CD14-positive monocyte (primary cell): ENCODE results near the gene TPM2. TPM values are rescaled to one million over a fixed set of nuclear protein-coding genes. Genes with fewer than 3 reads are reported as not detected.

Experiments
- DNase-seq, 3 donors: peaks; one replicate each; pipeline ENCODE4 v3.0.0-alpha.2; 2011 to 2022
- H2AFZ ChIP-seq: 2 replicates; pipeline ENCODE4 v1.6.0; 2012; ENCODE audit warnings: mild to moderate bottlenecking, low read depth, low read length, inconsistent platforms; ENCODE audit not compliant: insufficient read depth, poor library complexity, severe bottlenecking
- H3K27ac ChIP-seq, 2 donors: 1 replicate in 1 of 2; 2 replicates in 1 of 2; pipeline ENCODE4 v1.5.1; 2012 to 2013; ENCODE audit warnings: low read length in 2 of 2, control low read depth in 1 of 2, inconsistent platforms in 1 of 2, low read depth in 1 of 2, mild to moderate bottlenecking in 1 of 2
- H3K27me3 ChIP-seq, 2 donors: one replicate each; pipeline versions ENCODE4 v1.6.0 to v1.6.1; 2011 to 2013; ENCODE audit warnings: low read length in 2 of 2; ENCODE audit not compliant: control insufficient read depth in 2 of 2, insufficient read depth in 2 of 2
- H3K36me3 ChIP-seq, 2 donors: replicated peaks in 1 of 2; 1 replicate in 1 of 2; 2 replicates in 1 of 2; pipeline versions ENCODE4 v1.5.1 to v1.6.1; 2012 to 2013; ENCODE audit warnings: low read length in 2 of 2, control low read depth in 1 of 2, inconsistent platforms in 1 of 2, mild to moderate bottlenecking in 1 of 2; ENCODE audit not compliant: insufficient read depth in 2 of 2, control insufficient read depth in 1 of 2
- H3K4me1 ChIP-seq, 2 donors: 1 replicate in 1 of 2; 2 replicates in 1 of 2; pipeline versions ENCODE4 v1.5.1 to v1.6.1; 2012 to 2013; ENCODE audit warnings: low read length in 2 of 2, control low read depth in 1 of 2, inconsistent platforms in 1 of 2, mild to moderate bottlenecking in 1 of 2, moderate library complexity in 1 of 2; ENCODE audit not compliant: insufficient read depth in 2 of 2, control insufficient read depth in 1 of 2
- H3K4me2 ChIP-seq: replicated peaks from 2 replicates; pipeline ENCODE3; 2012; ENCODE audit warnings: low read length, moderate library complexity, mild to moderate bottlenecking; ENCODE audit not compliant: poor library complexity, severe bottlenecking; ENCODE audit errors: extremely low read depth
- H3K4me3 ChIP-seq, 3 experiments: fragments of 200-600 bp in 1 of 3; sonication (generic) in 1 of 3; replicated peaks in 1 of 3; 1 replicate in 2 of 3; 2 replicates in 1 of 3; pipeline ENCODE4 v1.5.1; 2011 to 2013; ENCODE audit warnings: low read length in 3 of 3, mild to moderate bottlenecking in 3 of 3, control low read depth in 2 of 3, low read depth in 2 of 3, inconsistent platforms in 1 of 3, moderate library complexity in 1 of 3
- H3K79me2 ChIP-seq: 2 replicates; pipeline ENCODE4 v1.6.0; 2012; ENCODE audit warnings: mild to moderate bottlenecking, control low read depth, inconsistent platforms, low read length, moderate library complexity; ENCODE audit not compliant: insufficient read depth
- H3K9ac ChIP-seq: 2 replicates; pipeline ENCODE4 v1.6.0; 2017; ENCODE audit warnings: low read length, mild to moderate bottlenecking; ENCODE audit not compliant: insufficient read depth, poor library complexity, severe bottlenecking
- H3K9me3 ChIP-seq, 2 donors: replicated peaks in 1 of 2; 1 replicate in 1 of 2; 2 replicates in 1 of 2; pipeline versions ENCODE4 v1.5.1 to v1.6.1; 2012 to 2013; ENCODE audit warnings: low read length in 2 of 2, control low read depth in 1 of 2; ENCODE audit not compliant: control insufficient read depth in 1 of 2, insufficient read depth in 1 of 2
- H4K20me1 ChIP-seq: 2 replicates; pipeline ENCODE4 v1.6.0; 2012; ENCODE audit warnings: mild to moderate bottlenecking, low read length, control low read depth, moderate library complexity; ENCODE audit not compliant: insufficient read depth
- H3K27ac Mint-ChIP-seq, 7 donors: one replicate each; pipeline ENCODE4 v1.8.0; 2020; ENCODE audit warnings: mild to moderate bottlenecking in 7 of 7, mixed read lengths in 7 of 7, moderate library complexity in 6 of 7, inconsistent platforms in 2 of 7
- H3K27me3 Mint-ChIP-seq, 3 donors: one replicate each; pipeline ENCODE4 v1.8.0; 2021 to 2022; ENCODE audit warnings: low read depth in 3 of 3, mild to moderate bottlenecking in 3 of 3, mixed read lengths in 3 of 3, moderate library complexity in 3 of 3, inconsistent platforms in 1 of 3
- H3K36me3 Mint-ChIP-seq, 2 donors: one replicate each; pipeline ENCODE4 v1.8.0; 2020; ENCODE audit warnings: mixed read lengths in 2 of 2, inconsistent platforms in 1 of 2, mild to moderate bottlenecking in 1 of 2
- H3K4me1 Mint-ChIP-seq: one replicate; pipeline ENCODE4 v1.8.0; 2020; ENCODE audit warnings: mild to moderate bottlenecking, mixed read lengths
- H3K4me3 Mint-ChIP-seq, 2 donors: one replicate each; pipeline ENCODE4 v1.8.0; 2020; ENCODE audit warnings: mild to moderate bottlenecking in 2 of 2, mixed read lengths in 2 of 2, moderate library complexity in 1 of 2
- H3K9me3 Mint-ChIP-seq, 7 donors: one replicate each; pipeline ENCODE4 v1.8.0; 2020 to 2022; ENCODE audit warnings: mixed read lengths in 7 of 7, mild to moderate bottlenecking in 6 of 7, moderate library complexity in 6 of 7, inconsistent platforms in 2 of 7
- CTCF ChIP-seq: fragments of 200-600 bp; IDR thresholded peaks from one replicate; pipeline ENCODE4 v1.8.0; 2022; ENCODE audit warnings: antibody characterized with exemption, mild to moderate bottlenecking
- WGBS: methylation state at CpG from one replicate; pipeline ENCODE4 v1.1.5; 2013; ENCODE audit warnings: missing lambda C conversion rate; ENCODE audit not compliant: insufficient coverage; 5-methylcytosine and 5-hydroxymethylcytosine counted together
- intact Hi-C, 2 donors: fragments of 100-400 bp; cut with micrococcal nuclease; formaldehyde crosslinking; loops; one replicate each; pipeline versions ENCODE4 v1.15.0 to v1.15.1; 2023
- polyA plus RNA-seq, 3 donors: library from polyadenylated mRNA; depleted of rRNA in 1 of 3; unstranded in 2 of 3; stranded (reverse) in 1 of 3; fragments of 300-500 nt in 2 of 3; fragments of >200 nt in 1 of 3; fragmentation: Illumina TruSeq in 2 of 3; gene quantifications; 1 replicate in 2 of 3; 2 replicates in 1 of 3; pipeline ENCODE4 v1.2.3, GENCODE V29; 2012 to 2021

TPM2 gene
- polyA plus RNA-seq, 3 donors = 7.7 TPM; not detected in 2

GRCh38 chr9:35656831-35657545 is 32.7 kb downstream of the TPM2 start:
- Histone ChIP-seq H3K4me3 (peak overlapping the region; percentile 83 to 94 (median 88)), H3K9ac (peak overlapping the region; percentile 88), H3K79me2 (peaks cover 10% of the 10 kb centered on the region), H3K27me3 (no peaks in the 10 kb centered on the region), H4K20me1 (no peaks in the 10 kb centered on the region), H2AFZ (peak overlapping the region; percentile 90), H3K27ac (peak overlapping the region; percentile 85 to 98), H3K4me2 (peak overlapping the region; percentile 92), H3K36me3 (peaks cover 10 to 14% of the 10 kb centered on the region in 2 donors), H3K4me1 (peaks cover 35 to 43% of the 10 kb centered on the region in 2 donors), H3K9me3 (no peaks in the 10 kb centered on the region)
- TF ChIP-seq CTCF = no peak
- peak overlapping the region; percentile 87 to 90 for H3K4me3 Mint-ChIP-seq
- peaks cover 40% of the 10 kb centered on the region for H3K4me1 Mint-ChIP-seq
- H3K36me3 Mint-ChIP-seq = peaks cover 18 to 19% of the 10 kb centered on the region in 2 donors
- H3K27me3 Mint-ChIP-seq = peaks cover 0 to 8% (median 5%) of the 10 kb centered on the region in 3 donors
- peak overlapping the region; percentile 95 to 100 (median 98) for H3K27ac Mint-ChIP-seq
- DNase-seq = no peak
- 36% methylated on average over 20 of the region's 25 CpGs for WGBS
- no peaks in the 10 kb centered on the region for H3K9me3 Mint-ChIP-seq
- intact Hi-C loops = loop anchor here (1.0 to 5.0 kb wide), 6 partner anchors 11 to 545 kb away; partner anchors contain the start of genes CREB3 (in 1 of the 2), TESK1 (in 1 of the 2) and TLN1 (in 1 of the 2)

- Histone ChIP-seq H3K9ac (no peak overlapping the region), H2AFZ (no peak overlapping the region), H3K27me3 (no peaks in the 10 kb centered on the region), H3K36me3 (peaks cover 10 to 14% of the 10 kb centered on the region in 2 donors), H3K9me3 (no peaks in the 10 kb centered on the region), H3K4me3 (no peak overlapping the region), H4K20me1 (no peaks in the 10 kb centered on the region), H3K27ac (no peak overlapping the region), H3K79me2 (peaks cover 10% of the 10 kb centered on the region), H3K4me1 (peaks cover 36 to 41% of the 10 kb centered on the region in 2 donors), H3K4me2 (no peak overlapping the region)
- H3K27me3 Mint-ChIP-seq = peaks cover 0 to 8% (median 5%) of the 10 kb centered on the region in 3 donors
- no peak for TF ChIP-seq CTCF
- no peak overlapping the region for H3K4me3 Mint-ChIP-seq
- no peaks in the 10 kb centered on the region for H3K9me3 Mint-ChIP-seq
- intact Hi-C loops = loop anchor here (5.0 kb wide), 5 partner anchors 41 to 544 kb away; partner anchors contain the start of genes CREB3 (in 1 of the 2), TESK1 (in 1 of the 2) and TLN1 (in 1 of the 2)
- H3K36me3 Mint-ChIP-seq = peaks cover 15 to 17% of the 10 kb centered on the region in 2 donors
- WGBS = 77% methylated on average over 11 of the region's 17 CpGs
- DNase-seq = no peak
- H3K27ac Mint-ChIP-seq = peak overlapping the region in 3 of 7 donors; percentile 21 to 97 (median 95)
- H3K4me1 Mint-ChIP-seq = peaks cover 35% of the 10 kb centered on the region
Measured at GRCh38 chr9:35656348-35656747, 33.4 kb downstream of the TPM2 start.
